Astrocyte (in vitro differentiated cells and primary cell): Measurements from ENCODE around the gene MT1H. TPM values are rescaled to one million over a fixed set of nuclear protein-coding genes. Genes with fewer than 3 reads are reported as not detected.

Experiments used
- DNase-seq: peaks from one replicate; pipeline ENCODE4 v3.0.0-alpha.2; 2010; ENCODE audit warnings: low read depth
- FAIRE-seq: peaks from 2 replicates; lab custom pipeline; 2011; peaks lifted over from hg19 to GRCh38; lab: Jason Lieb, UNC
- H2AFZ ChIP-seq: 2 replicates; pipeline ENCODE4 v1.6.0; 2012; ENCODE audit warnings: low read depth, low read length, inconsistent platforms
- H3K27ac ChIP-seq: 2 replicates; pipeline ENCODE4 v1.5.1; 2011; ENCODE audit warnings: low read depth, low read length, inconsistent platforms
- H3K27me3 ChIP-seq: 2 replicates; pipeline ENCODE4 v1.6.0; 2011; ENCODE audit warnings: low read length, inconsistent platforms; ENCODE audit not compliant: insufficient read depth
- H3K36me3 ChIP-seq: 2 replicates; pipeline ENCODE4 v1.5.1; 2011; ENCODE audit warnings: low read length, inconsistent platforms; ENCODE audit not compliant: insufficient read depth
- H3K4me1 ChIP-seq: 2 replicates; pipeline ENCODE4 v1.5.1; 2011; ENCODE audit warnings: low read length, inconsistent platforms; ENCODE audit not compliant: insufficient read depth
- H3K4me2 ChIP-seq: 2 replicates; pipeline ENCODE4 v1.6.0; 2012; ENCODE audit warnings: low read length, inconsistent platforms
- H3K4me3 ChIP-seq: 2 replicates; pipeline ENCODE4 v1.5.1; 2011; ENCODE audit warnings: low read depth, mild to moderate bottlenecking, low read length, inconsistent platforms; ENCODE audit not compliant: insufficient read depth
- H3K79me2 ChIP-seq: 2 replicates; pipeline ENCODE4 v1.6.0; 2012; ENCODE audit warnings: mild to moderate bottlenecking, low read length, inconsistent platforms; ENCODE audit not compliant: insufficient read depth
- H3K9ac ChIP-seq: 2 replicates; pipeline ENCODE4 v1.6.0; 2012; ENCODE audit warnings: mild to moderate bottlenecking, low read length, inconsistent platforms
- H3K9me3 ChIP-seq: 2 replicates; pipeline ENCODE4 v1.5.1; 2012; ENCODE audit warnings: low read depth, mild to moderate bottlenecking, low read length, inconsistent platforms; ENCODE audit not compliant: insufficient read depth
- H4K20me1 ChIP-seq: 2 replicates; pipeline ENCODE4 v1.6.0; 2012; ENCODE audit warnings: low read length, inconsistent platforms; ENCODE audit not compliant: insufficient read depth
- H3K27ac Mint-ChIP-seq: one replicate; pipeline ENCODE4 v1.8.0; 2021; ENCODE audit warnings: mild to moderate bottlenecking, mixed read lengths; ENCODE audit not compliant: unreplicated experiment
- H3K27me3 Mint-ChIP-seq: one replicate; pipeline ENCODE4 v1.8.0; 2021; ENCODE audit warnings: low read depth, mixed read lengths; ENCODE audit not compliant: unreplicated experiment
- H3K36me3 Mint-ChIP-seq: one replicate; pipeline ENCODE4 v1.8.0; 2021; ENCODE audit warnings: low read depth, mixed read lengths; ENCODE audit not compliant: unreplicated experiment
- H3K4me1 Mint-ChIP-seq: one replicate; pipeline ENCODE4 v1.8.0; 2021; ENCODE audit warnings: low read depth, mixed read lengths; ENCODE audit not compliant: unreplicated experiment
- H3K4me3 Mint-ChIP-seq: one replicate; pipeline ENCODE4 v1.8.0; 2021; ENCODE audit warnings: mild to moderate bottlenecking, moderate library complexity, mixed read lengths; ENCODE audit not compliant: unreplicated experiment
- H3K9me3 Mint-ChIP-seq: one replicate; pipeline ENCODE4 v1.8.0; 2021; ENCODE audit warnings: mild to moderate bottlenecking, mixed read lengths; ENCODE audit not compliant: unreplicated experiment
- EZH2 ChIP-seq: IDR thresholded peaks from 2 replicates; pipeline ENCODE4 v1.6.1; 2012; ENCODE audit warnings: mild to moderate bottlenecking, low read length, inconsistent platforms; ENCODE audit not compliant: insufficient read depth
- total RNA-seq: library from RNA; stranded (reverse); gene quantifications from 2 replicates; pipeline ENCODE4 v1.2.1, GENCODE V29; 2021
- TF ChIP-seq, protein P1 (sequence below): IDR thresholded peaks from 2 replicates; pipeline ENCODE4 v1.5.1; 2011; ENCODE audit warnings: low read depth, mild to moderate bottlenecking, inconsistent platforms, low read length, moderate library complexity; ENCODE audit not compliant: insufficient read depth

MT1H gene
- total RNA-seq, 1 donor from 2014 or later = not detected

DNA sequence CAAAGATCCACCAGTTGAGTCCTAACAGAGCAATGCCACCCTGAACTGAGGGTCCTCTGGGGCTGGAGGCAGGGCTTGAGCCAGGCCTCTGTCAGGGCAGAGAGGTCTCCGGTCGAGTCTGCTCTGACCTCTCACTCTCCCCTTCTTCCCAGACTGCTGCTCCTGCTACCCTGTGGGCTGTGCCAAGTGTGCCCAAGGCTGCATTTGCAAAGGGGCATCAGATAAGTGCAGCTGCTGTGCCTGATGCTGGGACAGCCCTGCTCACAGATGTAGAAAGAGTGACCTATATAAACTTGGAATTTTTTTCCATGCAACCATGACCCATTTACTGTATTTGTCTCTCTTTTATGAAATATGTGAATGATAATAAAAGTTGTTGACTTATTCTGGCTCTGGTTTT is 20.3 kb upstream of the MT1H start:
- Histone ChIP-seq H3K36me3 (no peaks in the 10 kb centered on the region), H3K79me2 (no peaks in the 10 kb centered on the region), H3K4me3 (no peak overlapping the region), H4K20me1 (no peaks in the 10 kb centered on the region), H3K4me1 (peaks cover 2% of the 10 kb centered on the region), H3K9ac (no peak overlapping the region), H3K9me3 (no peaks in the 10 kb centered on the region), H3K4me2 (no peak overlapping the region), H3K27me3 (peaks cover 87% of the 10 kb centered on the region), H3K27ac (no peak overlapping the region), H2AFZ (no peak overlapping the region)
- H3K9me3 Mint-ChIP-seq = no peaks in the 10 kb centered on the region
- TF ChIP-seq, protein P1, sequence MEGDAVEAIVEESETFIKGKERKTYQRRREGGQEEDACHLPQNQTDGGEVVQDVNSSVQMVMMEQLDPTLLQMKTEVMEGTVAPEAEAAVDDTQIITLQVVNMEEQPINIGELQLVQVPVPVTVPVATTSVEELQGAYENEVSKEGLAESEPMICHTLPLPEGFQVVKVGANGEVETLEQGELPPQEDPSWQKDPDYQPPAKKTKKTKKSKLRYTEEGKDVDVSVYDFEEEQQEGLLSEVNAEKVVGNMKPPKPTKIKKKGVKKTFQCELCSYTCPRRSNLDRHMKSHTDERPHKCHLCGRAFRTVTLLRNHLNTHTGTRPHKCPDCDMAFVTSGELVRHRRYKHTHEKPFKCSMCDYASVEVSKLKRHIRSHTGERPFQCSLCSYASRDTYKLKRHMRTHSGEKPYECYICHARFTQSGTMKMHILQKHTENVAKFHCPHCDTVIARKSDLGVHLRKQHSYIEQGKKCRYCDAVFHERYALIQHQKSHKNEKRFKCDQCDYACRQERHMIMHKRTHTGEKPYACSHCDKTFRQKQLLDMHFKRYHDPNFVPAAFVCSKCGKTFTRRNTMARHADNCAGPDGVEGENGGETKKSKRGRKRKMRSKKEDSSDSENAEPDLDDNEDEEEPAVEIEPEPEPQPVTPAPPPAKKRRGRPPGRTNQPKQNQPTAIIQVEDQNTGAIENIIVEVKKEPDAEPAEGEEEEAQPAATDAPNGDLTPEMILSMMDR = no peak
- TF ChIP-seq EZH2 = no peak
- no peaks in the 10 kb centered on the region for H3K4me1 Mint-ChIP-seq
- H3K27ac Mint-ChIP-seq = no peak overlapping the region
- H3K36me3 Mint-ChIP-seq = no peaks in the 10 kb centered on the region
- H3K27me3 Mint-ChIP-seq = peaks cover 91% of the 10 kb centered on the region
- DNase-seq (no peak), FAIRE-seq (no peak)
- H3K4me3 Mint-ChIP-seq = no peak overlapping the region

DNA sequence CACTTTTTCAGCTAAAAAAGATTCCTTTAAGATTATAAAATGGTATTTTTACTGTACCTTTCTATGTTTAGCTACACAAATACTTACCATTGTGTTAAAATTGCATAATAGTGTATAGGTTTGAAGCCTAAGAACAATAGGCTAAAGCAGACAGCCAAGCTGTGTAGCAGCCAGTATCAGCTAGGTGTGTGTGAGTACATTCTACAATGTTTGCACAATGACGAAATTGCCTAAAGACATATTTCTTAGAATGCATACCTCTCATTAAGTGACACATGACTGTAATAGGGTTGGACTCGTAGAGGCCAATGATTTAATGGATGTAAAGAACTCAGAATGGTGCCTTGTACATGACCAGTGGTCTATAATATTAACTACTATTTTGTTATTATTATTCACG is 19.8 kb upstream of the MT1H start:
- no peak for DNase-seq
- Mint-ChIP-seq H3K4me3 (no peak overlapping the region), H3K4me1 (no peaks in the 10 kb centered on the region), H3K36me3 (no peaks in the 10 kb centered on the region), H3K27me3 (peaks cover 90% of the 10 kb centered on the region), H3K9me3 (no peaks in the 10 kb centered on the region), H3K27ac (no peak overlapping the region)
- H3K36me3 ChIP-seq = no peaks in the 10 kb centered on the region
- FAIRE-seq = no peak
- TF ChIP-seq, protein P1 = no peak
- TF ChIP-seq EZH2 = no peak
- H2AFZ ChIP-seq = no peak overlapping the region
- H3K4me3 ChIP-seq = no peak overlapping the region
- peaks cover 81% of the 10 kb centered on the region for H3K27me3 ChIP-seq
- H3K9me3 ChIP-seq = no peaks in the 10 kb centered on the region
- H4K20me1 ChIP-seq = no peaks in the 10 kb centered on the region
- H3K4me2 ChIP-seq = no peak overlapping the region
- peaks cover 4% of the 10 kb centered on the region for H3K4me1 ChIP-seq
- H3K79me2 ChIP-seq = no peaks in the 10 kb centered on the region
- H3K9ac ChIP-seq = no peak overlapping the region
- no peak overlapping the region for H3K27ac ChIP-seq

DNA sequence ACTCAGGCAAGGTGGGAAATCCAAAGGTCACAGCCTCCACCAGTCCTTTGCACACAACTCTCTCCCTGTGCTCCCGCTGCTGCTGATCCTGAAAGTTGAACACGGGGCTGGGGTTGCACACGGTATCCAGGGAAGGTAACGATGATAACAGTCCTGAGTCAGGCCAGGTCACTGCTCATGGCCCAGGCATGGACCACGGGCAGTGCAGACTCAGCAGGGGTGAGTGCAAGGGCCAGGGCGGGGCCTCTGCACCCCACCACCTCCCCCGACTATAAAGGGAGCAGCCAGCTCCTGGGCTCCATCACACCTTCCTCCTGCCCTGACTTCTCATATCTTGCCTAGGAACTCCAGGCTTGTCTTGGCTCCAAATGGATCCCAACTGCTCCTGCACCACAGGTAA is 18.0 kb upstream of the MT1H start, which contains the start of gene MT1B:
MT1B (plus strand) TSS at position 301 of the 400 bp plus-strand sequence; CDS start at position 369, 68 bp downstream.
- no peak for FAIRE-seq
- peaks cover 85% of the 10 kb centered on the region for H3K27me3 Mint-ChIP-seq
- no peaks in the 10 kb centered on the region for H3K79me2 ChIP-seq

More for the DNA sequence above, 18.0 kb upstream of the MT1H start, which contains the start of gene MT1B:
- Histone ChIP-seq H3K9me3 (no peaks in the 10 kb centered on the region), H3K27ac (no peak within 1 kb of the TSS), H3K4me2 (no peak within 1 kb of the TSS), H3K36me3 (no peaks in the 10 kb centered on the region), H2AFZ (no peak within 1 kb of the TSS), H3K27me3 (peaks cover 64% of the 10 kb centered on the region), H4K20me1 (no peaks in the 10 kb centered on the region), H3K4me1 (peaks cover 4% of the 10 kb centered on the region), H3K4me3 (no peak within 1 kb of the TSS), H3K9ac (no peak within 1 kb of the TSS)
- no peak within 1 kb of the TSS for H3K4me3 Mint-ChIP-seq
- H3K4me1 Mint-ChIP-seq = no peaks in the 10 kb centered on the region
- TF ChIP-seq, protein P1 = no peak
- TF ChIP-seq EZH2 = no peak
- no peaks in the 10 kb centered on the region for H3K9me3 Mint-ChIP-seq
- H3K27ac Mint-ChIP-seq = no peak within 1 kb of the TSS
- H3K36me3 Mint-ChIP-seq = no peaks in the 10 kb centered on the region
- DNase-seq = no peak
